Measurements from ENCODE around the gene CUL4B. TPM values are rescaled to one million over a fixed set of nuclear protein-coding genes. Genes with fewer than 3 reads are reported as not detected.

CUL4B gene
- total RNA-seq, 1 experiment from 2014 or later: 20.5 TPM

Other genes starting within 250 kb of the CUL4B start
- 0.38 and 0.41 TPM in 2 replicates for gene TMEM255A, start 249.5 kb downstream of the CUL4B start, total RNA-seq (2014; rRNA removed; shearing (Covaris generic); ENCODE audit: low replicate concordance)
- not detected in 2 replicates for gene ATP1B4, start 198.9 kb downstream of the CUL4B start, total RNA-seq (2014; rRNA removed; shearing (Covaris generic); ENCODE audit: low replicate concordance)
- 127 and 128 TPM in 2 replicates for gene LAMP2, start 91.7 kb downstream of the CUL4B start, total RNA-seq (2014; rRNA removed; shearing (Covaris generic); ENCODE audit: low replicate concordance)
- 127 and 146 TPM in 2 replicates for gene MCTS1, start 43.1 kb upstream of the CUL4B start, total RNA-seq (2014; rRNA removed; shearing (Covaris generic); ENCODE audit: low replicate concordance)
- gene C1GALT1C1, start 69.1 kb upstream of the CUL4B start, total RNA-seq (2014; rRNA removed; shearing (Covaris generic); ENCODE audit: low replicate concordance): 42.0 and 66.8 TPM in 2 replicates

All from Caki2 (cell line).